ENCODE results near the gene ANKRD11.

- TF ChIP-seq CTCF (IDR thresholded peaks at IDR 0.05) (no peak), POLR2AphosphoS5 (IDR thresholded peaks at IDR 0.05) (peak; percentile 74 to 93 (median 88)), POLR2A (IDR thresholded peaks at IDR 0.05) (peak; percentile 78 to 80)
Measured at GRCh38 chr16:89241187-89242007, 249.0 kb downstream of the ANKRD11 start.
